Loucy (cell line): Measurements from ENCODE around the gene CYTH4.

Source experiments
- H2AFZ ChIP-seq: fragments of 200-600 bp; sonication (generic); 2 replicates; pipeline ENCODE4 v1.6.0; 2016; ENCODE audit warnings: antibody characterized with exemption, mild to moderate bottlenecking, low read length, moderate library complexity
- H3F3A ChIP-seq: fragments of 200-600 bp; 2 replicates; pipeline ENCODE4 v1.6.0; 2016; ENCODE audit warnings: antibody characterized with exemption, low read depth, mild to moderate bottlenecking
- H3K27me3 ChIP-seq: fragments of 200-600 bp; sonication (generic); 2 replicates; pipeline ENCODE4 v1.6.1; 2014; ENCODE audit warnings: low read length, mild to moderate bottlenecking; ENCODE audit not compliant: insufficient read depth, poor library complexity, severe bottlenecking
- H3K36me3 ChIP-seq: fragments of 200-600 bp; sonication (generic); 2 replicates; pipeline ENCODE4 v1.6.1; 2016; ENCODE audit warnings: low read length; ENCODE audit not compliant: insufficient read depth
- H3K4me1 ChIP-seq: fragments of 200-600 bp; sonication (generic); 2 replicates; pipeline ENCODE4 v1.5.1; 2014; ENCODE audit warnings: low read length, mild to moderate bottlenecking; ENCODE audit not compliant: insufficient read depth, poor library complexity, severe bottlenecking
- H3K4me2 ChIP-seq: fragments of 200-600 bp; sonication (generic); 2 replicates; pipeline ENCODE4 v1.6.0; 2014; ENCODE audit warnings: antibody characterized with exemption, low read length, low read depth, mild to moderate bottlenecking; ENCODE audit not compliant: poor library complexity, severe bottlenecking
- H3K4me3 ChIP-seq: fragments of 200-600 bp; sonication (generic); 2 replicates; pipeline ENCODE4 v1.5.1; 2014; ENCODE audit warnings: low read length, mild to moderate bottlenecking, mixed read lengths; ENCODE audit not compliant: poor library complexity, severe bottlenecking
- H3K79me2 ChIP-seq: fragments of 200-600 bp; sonication (generic); 2 replicates; pipeline ENCODE4 v1.6.1; 2014; ENCODE audit warnings: low read length; ENCODE audit not compliant: insufficient read depth
- H3K9ac ChIP-seq: fragments of 200-600 bp; sonication (generic); 2 replicates; pipeline ENCODE4 v1.6.0; 2014; ENCODE audit warnings: mild to moderate bottlenecking, low read depth, low read length, moderate library complexity; ENCODE audit not compliant: poor library complexity, severe bottlenecking
- H3K9me2 ChIP-seq: fragments of 200-600 bp; sonication (generic); replicated peaks from 2 replicates; pipeline ENCODE4 v1.6.1; 2016; ENCODE audit warnings: low read depth, low read length, mixed read lengths
- H3K9me3 ChIP-seq: fragments of 200-600 bp; sonication (generic); 2 replicates; pipeline ENCODE4 v1.6.1; 2014; ENCODE audit warnings: mild to moderate bottlenecking, antibody characterized with exemption, low read length, low read depth; ENCODE audit not compliant: insufficient read depth
- H4K20me1 ChIP-seq: fragments of 200-600 bp; sonication (generic); 2 replicates; pipeline ENCODE4 v1.6.0; 2014; ENCODE audit warnings: antibody characterized with exemption, low read length, mild to moderate bottlenecking; ENCODE audit not compliant: insufficient read depth, poor library complexity, severe bottlenecking
- EZH2phosphoT487 ChIP-seq: fragments of 200-600 bp; IDR thresholded peaks from 2 replicates; pipeline ENCODE4 v1.6.1; 2018; ENCODE audit warnings: antibody characterized with exemption, mild to moderate bottlenecking, moderate library complexity, borderline replicate concordance
- TF ChIP-seq, protein P1 (sequence below): fragments of 200-600 bp; sonication (generic); conservative IDR thresholded peaks from 2 replicates; pipeline ENCODE4 v1.5.1; 2014; ENCODE audit warnings: mild to moderate bottlenecking, antibody characterized with exemption, low read length

The CYTH4 gene

DNA sequence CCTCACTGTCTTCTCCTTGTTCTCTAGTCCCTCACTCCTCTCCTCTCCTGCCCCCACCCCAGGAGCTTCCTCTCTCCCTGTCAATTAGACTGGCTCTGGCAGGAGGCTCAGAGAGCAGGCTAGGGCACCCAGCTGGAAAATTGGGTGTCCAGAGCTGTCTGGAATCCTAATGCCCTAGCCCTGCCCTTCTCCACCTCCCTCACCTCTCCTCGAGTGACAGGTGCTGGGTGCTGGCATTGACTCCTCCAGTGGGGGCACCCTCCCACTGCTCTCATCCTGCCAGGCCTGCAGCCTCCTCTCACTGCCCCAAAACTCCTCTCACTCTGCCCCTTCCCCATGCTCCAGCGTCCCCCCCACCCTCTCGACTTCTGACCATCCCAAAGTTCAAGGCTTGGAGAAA, 68.9 kb downstream of the CYTH4 start:
- Histone ChIP-seq H3K36me3 (no peaks in the 10 kb centered on the region), H3K4me3 (no peak overlapping the region), H3F3A (no peaks in the 10 kb centered on the region), H3K4me2 (no peak overlapping the region), H2AFZ (no peak overlapping the region), H3K9me3 (no peaks in the 10 kb centered on the region), H3K4me1 (peaks cover 6% of the 10 kb centered on the region), H3K9me2 (no peaks in the 10 kb centered on the region), H4K20me1 (no peaks in the 10 kb centered on the region), H3K27me3 (no peaks in the 10 kb centered on the region), H3K79me2 (no peaks in the 10 kb centered on the region), H3K9ac (no peak overlapping the region)
- TF ChIP-seq, protein P1, sequence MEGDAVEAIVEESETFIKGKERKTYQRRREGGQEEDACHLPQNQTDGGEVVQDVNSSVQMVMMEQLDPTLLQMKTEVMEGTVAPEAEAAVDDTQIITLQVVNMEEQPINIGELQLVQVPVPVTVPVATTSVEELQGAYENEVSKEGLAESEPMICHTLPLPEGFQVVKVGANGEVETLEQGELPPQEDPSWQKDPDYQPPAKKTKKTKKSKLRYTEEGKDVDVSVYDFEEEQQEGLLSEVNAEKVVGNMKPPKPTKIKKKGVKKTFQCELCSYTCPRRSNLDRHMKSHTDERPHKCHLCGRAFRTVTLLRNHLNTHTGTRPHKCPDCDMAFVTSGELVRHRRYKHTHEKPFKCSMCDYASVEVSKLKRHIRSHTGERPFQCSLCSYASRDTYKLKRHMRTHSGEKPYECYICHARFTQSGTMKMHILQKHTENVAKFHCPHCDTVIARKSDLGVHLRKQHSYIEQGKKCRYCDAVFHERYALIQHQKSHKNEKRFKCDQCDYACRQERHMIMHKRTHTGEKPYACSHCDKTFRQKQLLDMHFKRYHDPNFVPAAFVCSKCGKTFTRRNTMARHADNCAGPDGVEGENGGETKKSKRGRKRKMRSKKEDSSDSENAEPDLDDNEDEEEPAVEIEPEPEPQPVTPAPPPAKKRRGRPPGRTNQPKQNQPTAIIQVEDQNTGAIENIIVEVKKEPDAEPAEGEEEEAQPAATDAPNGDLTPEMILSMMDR, result no peak
- TF ChIP-seq EZH2phosphoT487, result no peak

DNA sequence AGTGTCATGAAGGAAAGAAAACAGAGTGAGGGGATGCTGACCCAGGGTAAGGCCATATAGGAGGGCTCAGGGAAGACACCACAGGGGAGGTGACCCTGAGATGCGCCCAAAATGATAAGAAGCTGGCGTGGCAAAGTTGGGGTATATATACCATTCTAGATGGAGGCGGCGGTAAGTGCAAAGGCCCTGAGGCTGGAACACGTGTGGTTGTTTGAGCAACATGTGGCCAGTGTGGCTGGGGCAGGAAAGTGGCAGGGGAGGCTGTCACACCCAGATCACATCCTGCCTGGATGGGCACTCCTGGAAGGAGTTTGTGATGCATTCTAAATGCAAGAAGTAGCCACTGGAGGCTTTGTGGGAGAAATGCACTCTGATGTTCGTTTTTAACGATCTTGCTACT, 70.2 kb downstream of the CYTH4 start:
- Histone ChIP-seq H3K4me3 (no peak overlapping the region), H3K4me2 (no peak overlapping the region), H3K9me3 (no peaks in the 10 kb centered on the region), H4K20me1 (no peaks in the 10 kb centered on the region), H3K36me3 (no peaks in the 10 kb centered on the region), H3K79me2 (no peaks in the 10 kb centered on the region), H3F3A (no peaks in the 10 kb centered on the region), H3K4me1 (peaks cover 6% of the 10 kb centered on the region), H3K27me3 (no peaks in the 10 kb centered on the region), H3K9me2 (no peaks in the 10 kb centered on the region), H2AFZ (no peak overlapping the region), H3K9ac (no peak overlapping the region)
- no peak for TF ChIP-seq EZH2phosphoT487
- TF ChIP-seq, protein P1, result no peak

DNA sequence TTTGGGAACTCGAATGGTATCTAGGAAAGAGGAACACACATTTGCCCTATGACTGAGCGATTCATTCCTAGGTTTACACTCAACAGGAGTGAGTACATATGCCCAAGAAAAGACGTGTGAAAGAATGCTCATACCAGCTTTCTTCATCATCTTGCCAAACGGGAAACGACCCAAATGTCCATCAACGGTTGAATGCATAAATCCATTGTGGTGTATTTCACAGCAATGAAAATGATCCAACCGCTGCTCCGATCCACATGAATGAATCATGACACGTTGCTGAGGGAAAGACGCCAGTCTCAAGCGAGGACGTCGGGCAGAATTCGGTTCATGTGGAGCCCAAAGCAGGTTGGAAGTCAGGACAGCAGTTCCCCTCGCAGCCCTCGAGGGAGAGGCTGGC, 71.5 kb downstream of the CYTH4 start:
- Histone ChIP-seq H3K79me2 (no peaks in the 10 kb centered on the region), H4K20me1 (no peaks in the 10 kb centered on the region), H3K4me1 (peaks cover 2% of the 10 kb centered on the region), H3F3A (no peaks in the 10 kb centered on the region), H2AFZ (no peak overlapping the region), H3K4me2 (no peak overlapping the region), H3K9me3 (no peaks in the 10 kb centered on the region), H3K36me3 (no peaks in the 10 kb centered on the region), H3K4me3 (no peak overlapping the region), H3K27me3 (no peaks in the 10 kb centered on the region), H3K9ac (no peak overlapping the region), H3K9me2 (no peaks in the 10 kb centered on the region)
- no peak for TF ChIP-seq EZH2phosphoT487
- TF ChIP-seq, protein P1, result no peak
